Activated CD4-positive, alpha-beta T cell treated with anti-CD3 and anti-CD28 coated beads for 4 hours (primary cell): ENCODE measurements around the gene CRLF1.

Experiments
- DNase-seq, 2 donors: peaks; one replicate each; pipeline ENCODE4 v3.0.0-alpha.2; 2020

CRLF1 gene

GRCh38 chr19:18590273-18591272, 16.0 kb downstream of the CRLF1 start:
- DNase-seq, result no peak

- DNase-seq, result peak; percentile 57 to 69
Measured at GRCh38 chr19:18589380-18590272, 17.0 kb downstream of the CRLF1 start.

- DNase-seq, result peak; percentile 89 to 91
Measured at GRCh38 chr19:18588611-18589379, 17.8 kb downstream of the CRLF1 start, which contains the start of gene REX1BD. REX1BD (plus strand) TSS chr19:18588798; CDS start chr19:18588802, 4 bp downstream.

- DNase-seq, result no peak
Measured at GRCh38 chr19:18587962-18588610, 18.5 kb downstream of the CRLF1 start.

GRCh38 chr19:18587561-18587960, 19.0 kb downstream of the CRLF1 start:
- no peak for DNase-seq

GRCh38 chr19:18586306-18586705, 20.3 kb downstream of the CRLF1 start:
- no peak for DNase-seq

- no peak for DNase-seq
Measured at GRCh38 chr19:18580311-18580710, 26.3 kb downstream of the CRLF1 start.

- DNase-seq, result no peak
Measured at GRCh38 chr19:18577365-18577914, 29.2 kb downstream of the CRLF1 start.

- no peak for DNase-seq
Measured at GRCh38 chr19:18576383-18576782, 30.2 kb downstream of the CRLF1 start.

- DNase-seq, result no peak
Measured at GRCh38 chr19:18574691-18575291, 31.8 kb downstream of the CRLF1 start.

GRCh38 chr19:18571564-18572344, 34.8 kb downstream of the CRLF1 start, which contains the start of gene UBA52:
UBA52 (plus strand) TSS chr19:18571857; CDS start chr19:18573301, 1,444 bp downstream.
- peak; percentile 98 for DNase-seq

GRCh38 chr19:18568367-18568766, 38.2 kb downstream of the CRLF1 start:
- no peak for DNase-seq

- no peak for DNase-seq
Measured at GRCh38 chr19:18566953-18567352, 39.6 kb downstream of the CRLF1 start.

GRCh38 chr19:18562086-18562485, 44.5 kb downstream of the CRLF1 start:
- no peak for DNase-seq

- DNase-seq, result no peak
Measured at GRCh38 chr19:18559685-18560084, 46.9 kb downstream of the CRLF1 start.

GRCh38 chr19:18558604-18559003, 48.0 kb downstream of the CRLF1 start:
- no peak for DNase-seq

GRCh38 chr19:18558202-18558555, 48.4 kb downstream of the CRLF1 start:
- DNase-seq, result no peak

GRCh38 chr19:18557411-18558201, 49.0 kb downstream of the CRLF1 start, which contains the start of gene KXD1:
KXD1 (plus strand) TSS chr19:18557870; CDS start chr19:18562057, 4,187 bp downstream.
- DNase-seq, result peak; percentile 98 to 99

GRCh38 chr19:18551631-18552030, 55.0 kb downstream of the CRLF1 start:
- no peak for DNase-seq
